DMS153 (cell line): ENCODE results near the gene GABRR3.

Experiments used
- DNase-seq: peaks from one replicate; lab custom pipeline; 2025; lab: John Stamatoyannopoulos, UW

Gene GABRR3

DNA sequence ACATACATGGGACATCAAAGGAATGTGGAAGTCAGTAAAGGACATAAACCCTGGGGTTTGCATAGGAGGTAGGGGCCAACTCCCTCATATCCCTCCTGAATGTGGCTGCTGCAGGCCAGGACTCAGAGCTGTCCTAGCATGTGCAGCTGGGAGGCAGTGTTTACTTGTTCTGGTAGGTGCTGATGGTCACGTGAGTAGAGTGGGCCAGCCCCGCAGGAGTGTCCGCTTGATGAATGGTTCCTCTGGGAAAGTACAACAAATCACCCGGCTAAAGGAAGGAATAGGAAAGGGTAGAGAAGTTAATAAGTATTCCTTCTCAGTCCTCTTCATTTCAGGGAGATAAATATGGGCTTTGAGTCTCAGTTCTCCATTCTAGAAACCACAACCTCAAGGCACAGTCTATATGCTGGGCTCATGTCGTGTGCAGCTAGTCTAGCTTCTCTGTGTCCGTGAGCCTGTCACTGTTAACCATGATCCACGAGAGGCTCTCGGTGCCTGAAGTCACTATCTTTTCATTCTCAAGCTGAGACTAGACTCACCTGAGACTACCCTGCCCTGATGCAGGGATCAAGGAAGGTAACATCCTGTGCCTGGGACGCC lies 80.8 kb downstream of the GABRR3 start:
- DNase-seq = no peak

DNA sequence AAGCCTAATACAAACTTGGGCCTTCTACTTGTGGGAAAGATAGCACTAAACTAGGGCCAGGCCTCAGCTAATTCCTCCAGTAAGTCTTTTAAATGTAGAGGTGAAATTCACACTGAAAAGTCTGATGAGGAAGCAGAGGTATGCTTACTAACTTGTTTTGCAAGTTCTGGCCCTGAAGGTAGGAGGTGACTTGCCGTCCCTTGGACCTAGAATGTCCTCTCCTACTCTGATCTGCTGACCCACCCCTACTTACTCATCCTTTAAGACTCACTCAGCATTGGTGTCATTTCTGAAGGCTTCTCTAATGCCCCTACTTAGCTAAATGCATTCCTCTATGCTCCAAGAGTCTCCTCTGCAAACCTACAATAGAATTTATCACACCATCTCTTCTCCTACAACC lies 82.2 kb downstream of the GABRR3 start:
- DNase-seq = no peak

GRCh38 chr3:97952280-97952679 lies 82.8 kb downstream of the GABRR3 start:
- no peak for DNase-seq

GRCh38 chr3:97950360-97950759 lies 84.8 kb downstream of the GABRR3 start:
- DNase-seq = no peak

GRCh38 chr3:97949743-97950142 lies 85.4 kb downstream of the GABRR3 start:
- DNase-seq = no peak

- DNase-seq = no peak
These were observed 86.0 kb downstream of the GABRR3 start for GRCh38 chr3:97949110-97949485.

DNA sequence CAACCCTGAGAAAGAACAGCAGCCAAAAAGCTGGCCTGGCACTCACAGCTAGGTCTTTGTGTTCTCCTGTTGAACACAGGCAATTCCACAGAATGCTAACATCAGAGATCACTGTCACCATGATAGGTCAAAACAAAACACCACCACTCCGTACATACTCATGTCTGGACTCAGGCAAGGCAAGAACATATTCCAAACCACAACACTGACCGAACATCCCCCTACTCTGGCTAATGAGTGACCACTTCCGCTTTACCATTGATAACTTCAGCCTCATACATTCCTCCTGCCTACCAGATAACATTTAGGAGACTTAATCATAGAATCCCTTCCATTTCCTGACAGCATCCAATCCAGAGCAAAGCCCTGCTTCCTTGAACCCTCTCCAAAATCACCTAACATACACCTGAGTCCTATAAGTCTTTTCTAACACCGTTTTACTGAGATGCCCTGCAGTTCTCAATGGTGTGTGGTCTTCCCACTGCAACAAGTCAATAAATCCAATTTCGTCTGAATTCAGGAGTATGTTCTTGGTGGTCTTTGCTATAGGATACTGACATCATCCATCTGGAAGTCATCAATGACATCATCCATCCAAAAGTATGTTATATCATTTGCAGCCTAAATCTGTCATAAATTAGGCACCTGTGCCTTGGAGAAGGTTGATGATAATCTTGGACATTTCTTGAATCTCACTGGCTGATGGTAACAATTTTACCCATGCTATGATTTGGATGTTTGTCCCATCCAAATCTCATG lies 86.6 kb downstream of the GABRR3 start:
- no peak for DNase-seq

GRCh38 chr3:97942801-97943546 lies 92.1 kb downstream of the GABRR3 start:
- peak; percentile 29 for DNase-seq

GRCh38 chr3:97940034-97940433 lies 95.1 kb downstream of the GABRR3 start:
- peak; percentile 42 for DNase-seq

GRCh38 chr3:97939401-97939800 lies 95.7 kb downstream of the GABRR3 start:
- DNase-seq = no peak

- no peak for DNase-seq
These were observed 96.7 kb downstream of the GABRR3 start for GRCh38 chr3:97938444-97938843.

- DNase-seq = no peak
These were observed 97.9 kb downstream of the GABRR3 start for GRCh38 chr3:97937205-97937604.

DNA sequence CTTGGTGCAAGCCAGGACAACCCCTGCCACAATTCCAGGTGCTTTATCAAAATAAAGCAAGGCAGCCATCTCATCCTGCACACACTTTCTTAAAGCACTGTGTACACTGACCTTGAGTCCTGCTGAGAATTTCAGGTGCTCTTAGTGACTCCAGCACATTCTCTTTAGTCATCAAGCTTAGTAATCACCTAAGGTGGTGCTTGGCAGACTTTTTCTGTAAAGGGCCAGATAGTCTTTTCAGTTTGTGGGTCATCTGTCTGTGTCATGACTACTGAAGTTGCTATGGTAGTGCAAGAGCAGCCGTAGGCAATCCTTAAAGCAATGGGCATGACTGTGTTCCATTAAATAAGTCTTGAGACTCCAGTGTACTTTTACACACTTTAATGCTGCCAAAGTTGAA lies 99.3 kb downstream of the GABRR3 start:
- no peak for DNase-seq
